Parathyroid adenoma (tissue), 2 donors: ENCODE results near the gene DAZL.

ENCODE experiments used
- H2AFZ ChIP-seq: fragments of 300-600 bp; sonication (generic); one replicate; pipeline ENCODE4 v1.7.0; 2017; ENCODE audit warnings: antibody characterized with exemption, mild to moderate bottlenecking
- H3K27ac ChIP-seq: fragments of 300-600 bp; sonication (generic); one replicate; pipeline ENCODE4 v1.7.0; 2017
- H3K27me3 ChIP-seq: fragments of 300-600 bp; sonication (generic); one replicate; pipeline ENCODE4 v1.7.0; 2017; ENCODE audit warnings: low read length; ENCODE audit not compliant: control insufficient read depth, insufficient read depth
- H3K36me3 ChIP-seq: fragments of 300-600 bp; sonication (generic); one replicate; pipeline ENCODE4 v1.7.0; 2017; ENCODE audit warnings: low read length; ENCODE audit not compliant: control insufficient read depth, insufficient read depth
- H3K4me1 ChIP-seq: fragments of 300-600 bp; sonication (generic); one replicate; pipeline ENCODE4 v1.7.0; 2017; ENCODE audit warnings: control low read depth
- H3K4me2 ChIP-seq: fragments of 300-600 bp; sonication (generic); one replicate; pipeline ENCODE4 v1.7.0; 2017; ENCODE audit warnings: low read length
- H3K4me3 ChIP-seq: fragments of 300-600 bp; sonication (generic); one replicate; pipeline ENCODE4 v1.7.0; 2017; ENCODE audit warnings: low read depth, low read length
- H3K79me2 ChIP-seq: fragments of 300-600 bp; sonication (generic); one replicate; pipeline ENCODE4 v1.7.0; 2017; ENCODE audit warnings: control low read depth
- H3K9ac ChIP-seq: fragments of 300-600 bp; sonication (generic); one replicate; pipeline ENCODE4 v1.7.0; 2017; ENCODE audit warnings: mild to moderate bottlenecking
- H3K9me3 ChIP-seq: fragments of 300-600 bp; sonication (generic); one replicate; pipeline ENCODE4 v1.7.0; 2017; ENCODE audit warnings: low read length; ENCODE audit not compliant: control insufficient read depth
- CTCF ChIP-seq: fragments of 300-600 bp; sonication (generic); IDR thresholded peaks from one replicate; pipeline ENCODE4 v1.7.0; 2017; ENCODE audit warnings: antibody characterized with exemption, mild to moderate bottlenecking
- donor health status: primary hyperparathyroidism.

DAZL gene

GRCh38 chr3:16614033-16615031 lies 9.1 kb upstream of the DAZL start:
- no peak overlapping the region for H3K4me3 ChIP-seq
- H3K9me3 ChIP-seq = no peaks in the 10 kb centered on the region
- no peaks in the 10 kb centered on the region for H3K79me2 ChIP-seq
- no peak overlapping the region for H2AFZ ChIP-seq
- H3K27me3 ChIP-seq = no peaks in the 10 kb centered on the region
- no peaks in the 10 kb centered on the region for H3K4me1 ChIP-seq
- H3K9ac ChIP-seq = no peak overlapping the region
- no peak overlapping the region for H3K4me2 ChIP-seq
- H3K36me3 ChIP-seq = no peaks in the 10 kb centered on the region
- H3K27ac ChIP-seq = no peak overlapping the region
- no peak for TF ChIP-seq CTCF

GRCh38 chr3:16609927-16610580 lies 4.8 kb upstream of the DAZL start:
- Histone ChIP-seq H3K4me3 (no peak overlapping the region), H3K9ac (no peak overlapping the region), H3K36me3 (no peaks in the 10 kb centered on the region), H3K4me2 (no peak overlapping the region), H3K27ac (no peak overlapping the region), H3K4me1 (no peaks in the 10 kb centered on the region), H3K79me2 (no peaks in the 10 kb centered on the region), H3K27me3 (no peaks in the 10 kb centered on the region), H2AFZ (no peak overlapping the region), H3K9me3 (no peaks in the 10 kb centered on the region)
- TF ChIP-seq CTCF = no peak

- Histone ChIP-seq H3K27me3 (no peaks in the 10 kb centered on the region), H2AFZ (no peak overlapping the region), H3K9ac (no peak overlapping the region), H3K9me3 (no peaks in the 10 kb centered on the region), H3K4me1 (no peaks in the 10 kb centered on the region), H3K27ac (no peak overlapping the region), H3K4me3 (no peak overlapping the region), H3K79me2 (no peaks in the 10 kb centered on the region), H3K4me2 (no peak overlapping the region), H3K36me3 (no peaks in the 10 kb centered on the region)
- no peak for TF ChIP-seq CTCF
These were observed 3.6 kb upstream of the DAZL start for GRCh38 chr3:16608816-16609215.

- H3K27me3 ChIP-seq = no peaks in the 10 kb centered on the region
- no peak overlapping the region for H2AFZ ChIP-seq
- TF ChIP-seq CTCF = no peak
- H3K4me2 ChIP-seq = no peak overlapping the region
- H3K4me3 ChIP-seq = no peak overlapping the region
- H3K9me3 ChIP-seq = no peaks in the 10 kb centered on the region
- H3K79me2 ChIP-seq = no peaks in the 10 kb centered on the region
- no peaks in the 10 kb centered on the region for H3K36me3 ChIP-seq
- H3K9ac ChIP-seq = no peak overlapping the region
- H3K27ac ChIP-seq = no peak overlapping the region
- H3K4me1 ChIP-seq = no peaks in the 10 kb centered on the region
These were observed 2.5 kb upstream of the DAZL start for GRCh38 chr3:16607718-16608117.
